ENCODE data around the gene OR6C2. TPM values are rescaled to one million over a fixed set of nuclear protein-coding genes. Genes with fewer than 3 reads are reported as not detected.

OR6C2 gene
- total and polyA plus RNA-seq, 4 experiments from 2014 or later, result not detected

Other genes with a start within 250 kb of the OR6C2 start
- not detected for gene OR10A7, start 223.1 kb upstream of the OR6C2 start, total RNA-seq
- not detected for gene OR10A7, start 223.1 kb upstream of the OR6C2 start, polyA plus RNA-seq
- gene OR6C74, start 199.5 kb upstream of the OR6C2 start, total RNA-seq, result not detected
- gene OR6C74, start 199.5 kb upstream of the OR6C2 start, polyA plus RNA-seq, result not detected
- gene OR6C6, start 147.5 kb upstream of the OR6C2 start, total RNA-seq, result not detected
- not detected for gene OR6C6, start 147.5 kb upstream of the OR6C2 start, polyA plus RNA-seq
- gene OR6C1, start 129.7 kb upstream of the OR6C2 start, total RNA-seq, result not detected
- gene OR6C1, start 129.7 kb upstream of the OR6C2 start, polyA plus RNA-seq, result not detected
- gene OR6C3, start 113.3 kb upstream of the OR6C2 start, total RNA-seq, result not detected
- not detected for gene OR6C3, start 113.3 kb upstream of the OR6C2 start, polyA plus RNA-seq
- gene OR6C75, start 81.1 kb upstream of the OR6C2 start, total RNA-seq, result not detected
- gene OR6C75, start 81.1 kb upstream of the OR6C2 start, polyA plus RNA-seq, result not detected
- gene OR6C65, start 43.5 kb upstream of the OR6C2 start, total RNA-seq, result not detected
- gene OR6C65, start 43.5 kb upstream of the OR6C2 start, polyA plus RNA-seq, result not detected
- gene OR6C76, start 17.8 kb upstream of the OR6C2 start, total RNA-seq, result not detected
- not detected for gene OR6C76, start 17.8 kb upstream of the OR6C2 start, polyA plus RNA-seq
- not detected for gene OR6C70, start 26.1 kb downstream of the OR6C2 start, total RNA-seq
- not detected for gene OR6C70, start 26.1 kb downstream of the OR6C2 start, polyA plus RNA-seq
- not detected for gene OR6C68, start 48.3 kb downstream of the OR6C2 start, total RNA-seq
- gene OR6C68, start 48.3 kb downstream of the OR6C2 start, polyA plus RNA-seq, result not detected
- gene OR6C4, start 105.5 kb downstream of the OR6C2 start, total RNA-seq, result not detected
- gene OR6C4, start 105.5 kb downstream of the OR6C2 start, polyA plus RNA-seq, result not detected
- not detected for gene OR2AP1, start 128.4 kb downstream of the OR6C2 start, total RNA-seq
- gene OR2AP1, start 128.4 kb downstream of the OR6C2 start, polyA plus RNA-seq, result not detected
- not detected for gene OR10P1, start 192.8 kb downstream of the OR6C2 start, total RNA-seq
- not detected for gene OR10P1, start 192.8 kb downstream of the OR6C2 start, polyA plus RNA-seq

All from CD4-positive, alpha-beta memory T cell (primary cell).